Upper lobe of right lung (tissue), 1 donor: Measurements from ENCODE around the gene TAS1R3. TPM values are rescaled to one million over a fixed set of nuclear protein-coding genes. Genes with fewer than 3 reads are reported as not detected.

Source experiments
- ATAC-seq: fragments of 200-7000 bp; cut with Tn5 transposase; one replicate; pipeline ENCODE4 v1.9.1; 2020; ENCODE audit warnings: mild to moderate bottlenecking, moderate library complexity
- DNase-seq: peaks from one replicate; pipeline ENCODE4 v3.0.0-alpha.2; 2020
- H3K27ac ChIP-seq: fragments of 200-600 bp; one replicate; pipeline ENCODE4 v1.8.0; 2022
- H3K27me3 ChIP-seq: fragments of 200-600 bp; one replicate; pipeline ENCODE4 v1.8.0; 2022; ENCODE audit warnings: mild to moderate bottlenecking
- H3K36me3 ChIP-seq: fragments of 200-600 bp; one replicate; pipeline ENCODE4 v1.8.0; 2022
- H3K4me1 ChIP-seq: fragments of 200-600 bp; one replicate; pipeline ENCODE4 v1.8.0; 2022
- H3K4me3 ChIP-seq: fragments of 200-600 bp; one replicate; pipeline ENCODE4 v1.8.0; 2022; ENCODE audit warnings: mild to moderate bottlenecking
- H3K9me3 ChIP-seq: fragments of 200-600 bp; one replicate; pipeline ENCODE4 v1.8.0; 2022
- intact Hi-C: fragments of 100-400 bp; cut with DNase I; formaldehyde crosslinking; loops from one replicate; pipeline ENCODE4 v1.11.0; 2022
- total RNA-seq: library from RNA; stranded (reverse); fragmentation: NEBNext Ultra II Directional; extraction: Animal tissue kit (Norgen Biotek cat#: 25700); gene quantifications from one replicate; pipeline ENCODE4 v1.2.1, GENCODE V29; 2021
- TF ChIP-seq, protein P1 (sequence below): fragments of 200-600 bp; IDR thresholded peaks from one replicate; pipeline ENCODE4 v1.8.0; 2022; ENCODE audit warnings: antibody characterized with exemption
- donor health status: DM: no; HTN: yes; CAD: no; lungs with severe emphysema.

TAS1R3 gene
- total RNA-seq, 1 donor from 2014 or later: 0.32 TPM

DNA sequence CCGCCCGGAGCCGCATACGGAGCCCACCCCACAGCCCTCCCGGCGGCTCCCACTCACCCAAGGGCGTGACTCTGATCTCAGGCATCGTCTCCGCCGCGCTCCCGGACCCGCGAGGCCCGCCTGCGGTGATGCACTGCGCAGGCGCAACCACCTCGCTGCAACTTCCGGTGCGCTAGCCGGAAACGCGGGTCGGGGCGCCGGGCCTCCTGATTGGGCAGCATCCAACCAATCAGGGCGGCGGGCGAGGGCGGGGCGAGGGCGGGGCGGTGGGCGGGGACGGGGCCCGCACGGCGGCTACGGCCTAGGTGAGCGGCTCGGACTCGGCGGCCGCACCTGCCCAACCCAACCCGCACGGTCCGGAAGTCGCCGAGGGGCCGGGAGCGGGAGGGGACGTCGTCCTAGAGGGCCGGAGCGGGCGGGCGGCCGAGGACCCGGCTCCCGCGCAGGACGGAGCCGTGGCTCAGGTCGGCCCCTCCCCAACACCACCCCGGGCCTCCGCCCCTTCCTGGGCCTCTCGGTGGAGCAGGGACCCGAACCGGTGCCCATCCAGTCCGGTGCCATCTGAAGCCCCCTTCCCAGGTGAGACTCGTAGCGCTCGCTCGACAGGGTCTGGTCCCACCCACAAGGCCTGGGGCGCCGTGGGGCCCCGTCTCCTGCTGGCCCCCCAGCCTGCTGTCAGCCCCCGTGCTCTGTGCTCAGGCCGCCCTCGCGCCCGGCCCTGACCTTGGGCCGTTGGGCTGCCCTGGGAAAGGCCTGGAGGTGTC is 6.4 kb upstream of the TAS1R3 start, which contains the start of the genes CPTP and INTS11:
Gene CPTP, plus strand, starts transcription at position 279 of the 764 bp plus-strand sequence. CDS start 2,109 bp downstream, outside the sequence.
Gene INTS11, minus strand, starts transcription at position 137 of the 764 bp plus-strand sequence. Its CDS starts 52 bp downstream, at position 85.
- DNase-seq (peak; percentile 97), ATAC-seq (peak; percentile 92)
- intact Hi-C loops: no loop called here
- peak within 1 kb of the TSS; percentile 98 for H3K4me3 ChIP-seq
- H3K9me3 ChIP-seq: no peaks in the 10 kb centered on the region
- peaks cover 21% of the 10 kb centered on the region for H3K36me3 ChIP-seq
- no peaks in the 10 kb centered on the region for H3K27me3 ChIP-seq
- H3K4me1 ChIP-seq: peaks cover 27% of the 10 kb centered on the region
- H3K27ac ChIP-seq: peak within 1 kb of the TSS; percentile 91
- TF ChIP-seq, protein P1, sequence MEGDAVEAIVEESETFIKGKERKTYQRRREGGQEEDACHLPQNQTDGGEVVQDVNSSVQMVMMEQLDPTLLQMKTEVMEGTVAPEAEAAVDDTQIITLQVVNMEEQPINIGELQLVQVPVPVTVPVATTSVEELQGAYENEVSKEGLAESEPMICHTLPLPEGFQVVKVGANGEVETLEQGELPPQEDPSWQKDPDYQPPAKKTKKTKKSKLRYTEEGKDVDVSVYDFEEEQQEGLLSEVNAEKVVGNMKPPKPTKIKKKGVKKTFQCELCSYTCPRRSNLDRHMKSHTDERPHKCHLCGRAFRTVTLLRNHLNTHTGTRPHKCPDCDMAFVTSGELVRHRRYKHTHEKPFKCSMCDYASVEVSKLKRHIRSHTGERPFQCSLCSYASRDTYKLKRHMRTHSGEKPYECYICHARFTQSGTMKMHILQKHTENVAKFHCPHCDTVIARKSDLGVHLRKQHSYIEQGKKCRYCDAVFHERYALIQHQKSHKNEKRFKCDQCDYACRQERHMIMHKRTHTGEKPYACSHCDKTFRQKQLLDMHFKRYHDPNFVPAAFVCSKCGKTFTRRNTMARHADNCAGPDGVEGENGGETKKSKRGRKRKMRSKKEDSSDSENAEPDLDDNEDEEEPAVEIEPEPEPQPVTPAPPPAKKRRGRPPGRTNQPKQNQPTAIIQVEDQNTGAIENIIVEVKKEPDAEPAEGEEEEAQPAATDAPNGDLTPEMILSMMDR: no peak

DNA sequence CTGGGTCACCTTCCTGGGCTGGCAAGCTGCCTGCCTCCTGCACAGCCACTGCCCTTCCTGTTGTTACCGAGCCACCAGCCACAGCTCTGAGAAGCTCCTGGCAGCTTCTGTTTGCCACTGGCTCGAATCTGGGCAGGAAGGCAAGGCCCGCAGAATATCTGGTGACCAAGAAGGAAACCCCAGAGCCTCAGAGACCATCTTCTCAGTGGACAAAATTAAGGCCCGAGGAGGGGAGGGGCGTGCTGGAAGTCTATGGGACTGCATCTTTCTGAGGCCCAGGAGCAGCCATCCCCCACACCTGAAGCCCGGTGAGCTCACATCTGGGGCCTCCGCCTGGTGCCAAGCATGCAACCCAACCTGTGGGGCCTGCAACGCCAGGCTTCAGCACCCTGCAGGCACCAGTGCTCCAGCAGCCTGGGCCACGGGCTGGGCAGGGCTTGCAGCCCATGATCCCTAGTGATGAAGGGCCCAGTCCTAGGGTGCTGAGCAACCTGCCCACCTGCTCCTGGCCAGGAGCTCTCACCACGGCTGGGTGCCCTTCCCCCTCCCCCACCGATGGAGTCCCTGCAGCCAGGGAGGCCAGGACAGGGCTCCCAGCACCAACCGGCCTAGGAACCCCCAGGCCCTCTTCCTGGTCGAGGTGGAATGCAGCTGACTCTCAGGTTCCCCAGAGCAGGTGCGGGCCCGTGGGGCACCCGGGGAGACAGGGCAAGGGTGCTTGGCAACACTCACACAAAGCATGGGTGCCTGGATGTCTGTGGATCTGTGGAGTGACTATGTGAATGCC is 5.6 kb upstream of the TAS1R3 start:
- H3K27ac ChIP-seq: peak overlapping the region; percentile 91
- DNase-seq (no peak), ATAC-seq (no peak)
- H3K4me3 ChIP-seq: peak overlapping the region; percentile 98
- TF ChIP-seq, protein P1: no peak
- intact Hi-C loops: no loop called here
- H3K4me1 ChIP-seq: peaks cover 27% of the 10 kb centered on the region
- H3K27me3 ChIP-seq: no peaks in the 10 kb centered on the region
- H3K36me3 ChIP-seq: peaks cover 17% of the 10 kb centered on the region
- H3K9me3 ChIP-seq: no peaks in the 10 kb centered on the region

DNA sequence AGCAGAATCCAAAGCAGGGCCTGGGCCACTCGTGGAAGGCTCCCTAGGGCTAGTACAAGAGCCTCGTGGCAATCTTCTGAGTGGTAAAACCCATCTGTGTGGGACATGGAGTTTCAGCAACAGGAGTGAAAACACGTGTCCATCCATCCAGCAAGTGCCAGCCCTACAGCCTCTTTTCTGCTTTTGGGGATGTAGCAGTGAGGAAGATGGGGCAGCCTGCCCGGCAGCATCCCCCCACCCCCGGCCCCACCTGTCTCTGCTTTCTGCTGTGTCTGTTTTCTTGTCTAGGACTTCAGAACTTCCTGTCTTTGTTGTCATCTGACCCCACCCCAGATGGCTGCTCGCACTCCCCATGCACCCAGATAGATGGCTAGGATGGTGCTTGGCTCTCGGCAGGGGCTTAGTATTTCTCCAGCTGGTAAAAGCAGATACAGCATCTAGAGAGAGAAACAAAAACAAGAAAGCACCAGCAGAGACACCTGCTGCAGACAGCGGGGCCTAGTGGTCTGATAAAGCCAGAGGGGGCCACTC is 4.9 kb upstream of the TAS1R3 start:
- DNase-seq (no peak), ATAC-seq (no peak)
- no peaks in the 10 kb centered on the region for H3K9me3 ChIP-seq
- peaks cover 17% of the 10 kb centered on the region for H3K36me3 ChIP-seq
- intact Hi-C loops: no loop called here
- no peak overlapping the region for H3K27ac ChIP-seq
- peak overlapping the region; percentile 98 for H3K4me3 ChIP-seq
- H3K27me3 ChIP-seq: no peaks in the 10 kb centered on the region
- TF ChIP-seq, protein P1: no peak
- H3K4me1 ChIP-seq: peaks cover 27% of the 10 kb centered on the region

DNA sequence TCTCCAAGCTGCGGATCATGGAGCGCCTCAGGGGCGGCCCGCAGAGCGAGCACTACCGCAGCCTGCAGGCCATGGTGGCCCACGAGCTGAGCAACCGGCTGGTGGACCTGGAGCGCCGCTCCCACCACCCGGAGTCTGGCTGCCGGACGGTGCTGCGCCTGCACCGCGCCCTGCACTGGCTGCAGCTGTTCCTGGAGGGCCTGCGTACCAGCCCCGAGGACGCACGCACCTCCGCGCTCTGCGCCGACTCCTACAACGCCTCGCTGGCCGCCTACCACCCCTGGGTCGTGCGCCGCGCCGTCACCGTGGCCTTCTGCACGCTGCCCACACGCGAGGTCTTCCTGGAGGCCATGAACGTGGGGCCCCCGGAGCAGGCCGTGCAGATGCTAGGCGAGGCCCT is 3.8 kb upstream of the TAS1R3 start:
- Histone ChIP-seq H3K27me3 (no peaks in the 10 kb centered on the region), H3K9me3 (no peaks in the 10 kb centered on the region), H3K4me3 (no peak overlapping the region), H3K36me3 (peaks cover 17% of the 10 kb centered on the region), H3K27ac (no peak overlapping the region), H3K4me1 (peaks cover 24% of the 10 kb centered on the region)
- DNase-seq: no peak
- no peak for ATAC-seq
- TF ChIP-seq, protein P1: no peak
- intact Hi-C loops: no loop called here

- ATAC-seq (no peak), DNase-seq (no peak)
- peaks cover 17% of the 10 kb centered on the region for H3K36me3 ChIP-seq
- H3K4me3 ChIP-seq: no peak overlapping the region
- no peak overlapping the region for H3K27ac ChIP-seq
- intact Hi-C loops: no loop called here
- TF ChIP-seq, protein P1: no peak
- peaks cover 19% of the 10 kb centered on the region for H3K4me1 ChIP-seq
- no peaks in the 10 kb centered on the region for H3K27me3 ChIP-seq
- H3K9me3 ChIP-seq: no peaks in the 10 kb centered on the region
These were observed 2.8 kb upstream of the TAS1R3 start for GRCh38 chr1:1328254-1328653.
